CD4-positive, alpha-beta T cell treated with Interleukin-4 for 1 hour (primary cell): ENCODE measurements around the gene TRIO.
A peak's percentile ranks its signal among the peaks of the same experiment; 100 is the strongest.

Source experiments
- DNase-seq, 2 donors: peaks; one replicate each; pipeline ENCODE4 v3.0.0-alpha.2; 2020 to 2022

The TRIO gene

DNA sequence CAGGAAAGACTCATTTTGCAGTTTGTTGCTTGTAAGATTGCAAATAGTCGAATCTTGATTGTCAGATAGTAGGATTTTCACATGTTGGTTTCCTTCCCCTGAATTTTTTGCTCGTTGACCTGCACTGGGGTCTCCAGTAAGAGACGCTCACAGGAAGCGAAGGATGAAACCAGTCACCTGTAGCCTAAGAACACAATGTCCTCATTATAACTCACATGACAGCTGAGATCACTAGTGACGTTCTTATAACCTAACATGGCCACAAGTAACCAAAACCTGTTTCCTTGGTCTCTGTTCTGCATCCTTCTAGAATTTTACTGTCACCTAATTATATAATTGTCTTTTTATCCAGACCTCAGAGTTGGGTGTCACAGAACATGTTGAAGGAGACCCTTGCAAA lies 257.5 kb downstream of the TRIO start:
- no peak for DNase-seq

DNA sequence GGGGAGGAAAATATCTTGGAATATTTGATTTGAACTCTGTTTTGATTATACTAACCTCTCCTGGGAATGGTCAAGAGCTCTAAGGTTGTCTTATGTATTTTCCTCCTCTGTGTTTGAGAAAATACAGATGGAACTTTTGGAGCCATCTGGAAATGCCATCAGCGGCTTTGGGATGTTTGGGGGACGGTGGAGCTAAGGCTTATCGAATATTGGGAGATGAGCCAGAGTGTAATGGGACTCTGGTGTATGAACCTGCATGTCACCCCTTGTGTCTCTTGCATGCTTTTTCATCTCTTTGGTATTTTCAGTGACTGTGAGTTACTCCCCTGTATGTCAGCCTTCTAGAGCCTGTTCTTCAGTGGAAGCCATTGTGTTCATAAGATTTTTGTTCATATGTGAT lies 258.5 kb downstream of the TRIO start:
- DNase-seq: no peak

- no peak for DNase-seq
These were observed 259.3 kb downstream of the TRIO start for GRCh38 chr5:14402424-14402823.

DNA sequence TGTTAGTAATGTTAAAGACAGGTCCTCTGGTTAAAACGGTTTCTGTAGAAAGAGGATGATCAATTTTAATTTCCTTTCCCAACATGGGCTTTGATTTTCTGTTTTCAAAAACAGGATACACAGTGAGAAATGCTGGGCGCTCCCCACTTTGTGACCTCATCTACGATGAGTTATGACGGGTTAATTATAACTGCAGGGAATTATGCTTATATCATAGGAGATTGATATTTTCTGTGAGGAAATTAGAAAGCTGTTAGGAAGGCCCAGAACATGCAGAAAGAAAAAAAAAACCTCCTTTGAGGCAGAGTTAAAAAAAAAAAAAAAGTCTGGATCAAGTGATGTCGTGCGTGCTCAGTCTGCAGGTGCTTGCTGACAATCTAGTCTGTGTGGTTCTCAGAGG lies 261.6 kb downstream of the TRIO start:
- DNase-seq: no peak

GRCh38 chr5:14405267-14405666 lies 262.1 kb downstream of the TRIO start:
- no peak for DNase-seq

GRCh38 chr5:14405706-14406553 lies 262.8 kb downstream of the TRIO start:
- no peak for DNase-seq

- DNase-seq: no peak
These were observed 263.4 kb downstream of the TRIO start for GRCh38 chr5:14406554-14406849.

DNA sequence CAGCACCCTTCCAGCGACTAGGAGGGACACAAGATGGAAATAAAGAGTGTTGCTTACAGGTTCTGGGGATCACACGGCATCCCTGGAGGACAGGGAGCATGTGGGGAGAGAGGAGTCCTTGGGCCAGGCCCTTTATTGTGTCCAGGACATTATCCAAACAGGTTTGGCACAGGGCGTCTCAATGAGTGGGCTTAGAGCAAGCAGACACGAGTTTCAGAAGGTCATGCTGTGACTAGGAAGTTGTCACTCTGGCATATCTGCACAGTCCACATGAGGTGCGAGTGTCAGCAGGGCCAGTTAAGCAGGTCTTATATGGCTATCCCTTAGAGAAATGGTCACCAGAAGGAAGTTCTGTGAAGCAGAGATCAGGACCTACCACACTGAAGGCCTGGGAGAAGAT lies 263.9 kb downstream of the TRIO start:
- no peak for DNase-seq

GRCh38 chr5:14407746-14408175 lies 264.6 kb downstream of the TRIO start:
- DNase-seq: no peak

DNA sequence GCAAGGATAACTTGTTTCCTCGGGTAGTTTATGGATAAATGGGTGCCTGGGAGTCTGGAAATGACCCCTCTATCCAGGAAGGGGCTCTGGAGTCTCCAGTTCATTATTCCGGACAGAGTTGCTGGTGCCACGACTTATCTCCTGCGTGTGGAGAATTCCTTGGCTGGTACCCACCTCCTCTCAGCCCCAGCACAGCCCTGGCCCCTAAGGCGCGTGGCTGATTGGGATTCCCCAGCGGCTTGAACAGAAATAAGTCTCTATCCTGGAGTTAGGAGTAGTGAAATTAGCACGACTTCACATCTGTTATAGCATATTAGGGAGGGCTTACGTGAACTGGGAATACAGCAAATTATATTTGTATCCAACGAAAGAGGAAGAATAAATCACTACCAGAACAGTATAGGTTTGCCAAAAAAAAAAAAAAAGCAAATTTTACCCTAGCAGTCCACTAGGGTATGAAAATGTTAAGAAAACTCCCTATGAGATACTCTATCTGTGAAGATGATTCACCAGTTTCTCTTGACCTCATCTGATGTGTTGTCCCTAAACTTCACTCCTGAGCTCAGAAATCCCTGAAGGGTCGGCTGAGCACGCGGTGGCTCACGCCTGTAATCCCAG lies 265.9 kb downstream of the TRIO start:
- no peak for DNase-seq

DNA sequence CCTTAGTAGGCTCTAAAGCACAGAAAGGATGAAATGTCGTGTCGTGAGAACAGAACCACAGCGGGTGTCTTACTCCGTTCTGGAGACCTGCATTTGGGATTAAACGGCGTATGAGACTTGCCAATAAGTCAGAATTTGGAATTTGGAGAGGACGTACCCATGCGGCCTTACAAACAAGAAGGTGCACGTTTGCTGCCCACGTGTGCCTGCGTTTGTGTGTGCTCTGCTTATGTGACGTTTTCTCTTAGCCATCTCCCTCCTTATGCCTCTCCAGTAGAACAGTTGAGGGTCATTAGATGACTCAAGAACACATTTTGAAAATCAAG lies 266.9 kb downstream of the TRIO start:
- DNase-seq: no peak

DNA sequence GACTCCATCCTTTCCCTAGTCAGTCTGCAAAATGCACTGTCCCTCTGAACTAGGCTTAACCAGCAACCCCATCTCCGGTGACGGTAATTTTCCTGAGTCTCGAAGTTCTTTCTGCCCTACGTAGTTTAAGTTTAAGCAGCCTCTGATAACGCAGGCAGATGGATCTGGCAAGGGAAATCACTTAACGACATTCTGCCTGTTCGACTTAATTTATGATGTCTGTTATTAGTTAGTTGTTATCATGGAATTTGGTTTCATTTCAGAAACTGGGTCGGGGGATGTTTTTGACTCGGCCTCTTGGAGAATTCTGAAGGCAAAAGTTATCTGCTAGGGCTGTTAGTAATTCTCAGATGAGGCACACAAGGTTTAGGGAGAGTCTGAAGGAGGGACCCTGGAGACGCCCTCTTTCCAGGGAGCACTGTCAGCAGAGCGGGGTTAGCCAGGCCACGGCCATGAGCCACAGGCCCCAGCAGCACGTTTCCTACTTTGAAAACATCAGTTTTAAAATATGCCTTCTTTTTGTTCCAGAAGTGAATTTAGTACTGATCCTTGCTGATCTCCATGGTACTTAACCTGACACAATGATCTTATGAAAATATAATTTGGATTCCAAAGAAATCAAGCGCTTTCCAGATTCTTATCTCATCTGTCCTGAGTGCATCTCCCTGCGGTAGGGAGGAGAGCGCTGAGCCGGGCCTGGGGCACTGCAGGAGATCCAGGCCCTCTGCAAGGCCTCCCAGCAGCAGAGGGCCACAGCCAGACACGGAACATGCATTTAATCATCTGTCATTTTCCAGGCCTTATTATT lies 267.5 kb downstream of the TRIO start:
- no peak for DNase-seq

- DNase-seq: no peak
These were observed 268.1 kb downstream of the TRIO start for GRCh38 chr5:14411216-14411615.

GRCh38 chr5:14413331-14413750 lies 270.2 kb downstream of the TRIO start:
- peak; percentile 62 to 75 for DNase-seq

DNA sequence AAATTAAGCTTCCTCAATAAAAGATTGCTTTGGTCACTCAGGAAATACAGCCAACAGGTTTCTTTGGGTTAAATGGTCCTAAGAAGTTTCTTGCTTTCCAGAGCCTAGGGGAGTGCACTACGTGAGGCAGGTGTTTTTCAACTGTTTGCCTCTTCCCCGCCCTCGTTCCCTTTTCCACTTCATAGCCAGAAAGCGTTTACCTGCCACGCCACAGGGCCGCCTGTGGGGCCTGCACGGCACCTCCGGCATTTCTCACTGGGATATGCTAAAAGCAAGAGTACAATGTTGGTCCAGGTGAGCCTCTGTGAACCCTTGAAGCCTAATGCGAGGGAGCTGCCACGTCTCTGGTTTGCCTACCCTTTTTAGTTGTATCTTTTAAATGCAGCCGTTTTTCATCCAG lies 270.9 kb downstream of the TRIO start:
- peak in 1 of 2 donors; percentile 23 for DNase-seq

DNA sequence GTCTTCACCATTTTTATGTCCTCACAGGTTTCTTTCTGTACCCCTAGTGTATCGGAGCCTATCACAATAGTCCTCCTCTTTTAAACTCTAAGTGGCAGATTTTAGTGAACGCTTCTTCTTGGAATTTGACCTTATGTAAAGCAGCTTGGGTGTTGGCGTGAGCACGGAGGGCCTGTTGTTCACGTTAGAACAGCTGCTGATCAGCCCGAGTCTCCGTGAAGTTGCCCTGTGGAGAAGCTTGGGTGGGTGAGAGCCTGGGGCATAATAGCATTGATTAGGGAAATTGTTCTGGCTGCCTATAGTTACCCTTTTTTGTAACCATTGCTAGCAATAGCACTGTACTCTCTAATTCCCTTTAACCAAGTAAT lies 271.5 kb downstream of the TRIO start:
- no peak for DNase-seq

- peak in 1 of 2 donors; percentile 37 for DNase-seq
These were observed 272.0 kb downstream of the TRIO start for GRCh38 chr5:14415024-14415697.

- no peak for DNase-seq
These were observed 272.5 kb downstream of the TRIO start for GRCh38 chr5:14415698-14416074.

DNA sequence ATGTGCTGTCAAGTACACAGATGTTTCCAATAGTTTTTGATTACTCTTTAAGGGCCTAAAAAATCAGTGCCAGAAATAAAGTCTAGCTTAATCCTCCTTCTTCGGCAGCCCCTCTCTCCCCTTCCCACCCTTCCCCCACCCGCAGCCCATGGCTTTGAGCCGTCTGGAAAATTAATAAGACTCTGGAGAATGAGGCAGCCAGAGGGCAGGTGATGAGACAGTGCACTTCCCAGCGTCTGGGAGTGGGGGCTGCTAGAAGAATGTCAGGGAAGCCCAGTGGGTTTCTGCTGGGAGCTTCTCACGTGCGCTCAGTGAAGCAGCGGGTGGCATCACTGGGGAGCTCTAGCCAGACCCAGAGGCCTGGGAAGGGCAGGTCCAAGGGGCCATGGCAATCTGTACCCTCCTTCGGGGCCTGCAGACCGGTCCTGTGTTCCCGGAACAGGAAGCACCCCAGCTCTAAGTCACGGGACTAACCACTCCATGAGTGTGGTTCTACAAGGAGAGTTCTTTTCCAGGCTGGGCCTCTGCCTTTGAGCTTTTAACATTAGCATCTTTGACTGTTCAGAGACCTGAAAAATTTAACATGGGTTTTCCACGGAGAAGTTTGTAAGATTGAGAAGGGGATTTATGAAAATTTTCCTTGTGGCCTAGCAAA lies 273.6 kb downstream of the TRIO start:
- DNase-seq: no peak

DNA sequence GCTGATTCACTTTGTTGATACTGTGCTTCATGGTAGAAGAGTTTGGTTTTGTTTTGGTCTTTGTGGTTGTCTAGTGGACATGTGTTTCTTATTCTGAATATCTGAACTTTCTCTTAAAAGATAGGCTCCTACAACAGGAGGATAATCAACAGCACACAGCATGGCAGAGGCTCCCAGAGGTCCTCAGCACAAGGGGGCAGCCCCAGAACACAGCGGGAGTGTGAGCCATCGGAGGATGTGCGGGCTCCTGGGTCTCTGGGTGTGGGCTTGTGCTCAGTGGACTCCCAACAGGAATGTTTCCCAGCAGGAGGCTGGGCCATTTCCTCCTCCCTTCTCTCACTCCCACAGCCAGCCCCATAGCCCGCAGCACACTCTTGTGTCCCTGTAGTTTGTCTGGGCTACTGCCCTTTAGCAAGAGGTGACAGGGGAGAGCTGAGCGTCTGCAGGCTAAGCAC lies 274.2 kb downstream of the TRIO start:
- DNase-seq: no peak

- DNase-seq: no peak
These were observed 274.9 kb downstream of the TRIO start for GRCh38 chr5:14417792-14418765.

GRCh38 chr5:14419686-14420085 lies 276.5 kb downstream of the TRIO start:
- no peak for DNase-seq
